ENCODE results near the gene TSR2. TPM values are rescaled to one million over a fixed set of nuclear protein-coding genes. Genes with fewer than 3 reads are reported as not detected.

The TSR2 gene
- total and polyA plus RNA-seq, 2 donors (not counting 3 experiments of a cell fraction or from before 2014, with no cell fraction given) = 12.4 to 22.8 TPM

DNA sequence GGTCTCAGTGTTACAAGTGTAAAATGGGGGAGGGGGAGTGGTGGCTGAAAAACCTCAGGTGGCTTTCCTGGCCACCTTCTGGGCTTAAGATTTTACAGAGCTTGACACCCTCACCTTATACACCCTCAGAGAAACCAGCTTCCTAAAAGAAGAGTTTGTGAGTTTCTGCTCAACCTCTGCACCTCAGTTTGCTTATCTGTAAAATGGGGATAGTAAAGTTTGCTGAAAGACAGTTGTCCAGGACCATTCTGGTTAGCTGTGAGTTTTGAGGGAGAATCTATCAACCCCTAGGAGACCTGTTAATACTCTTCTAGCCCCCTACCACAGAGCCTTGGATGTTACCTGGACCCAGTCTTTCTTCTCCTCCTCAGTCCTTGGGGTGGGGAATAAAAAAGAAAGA is 9.7 kb downstream of the TSR2 start:
- Histone ChIP-seq H4K20me1 (replicated peaks; ENCODE audit: control insufficient read depth, extremely low read depth, insufficient read depth, low read length) (no peaks in the 10 kb centered on the region), H3K4me2 (ENCODE audit: insufficient read depth, low read length) (no peak overlapping the region), H3K79me2 (ENCODE audit: control insufficient read depth, insufficient read depth, low read length) (no peaks in the 10 kb centered on the region), H3K36me3 (ENCODE audit: control insufficient read depth in 2 of 2, extremely low read depth in 1 of 2, insufficient read depth in 2 of 2, low read length in 2 of 2) (peaks cover 0 to 8% of the 10 kb centered on the region in 2 experiments), H3K27ac (ENCODE audit: insufficient read depth, low read depth, low read length) (no peak overlapping the region), H3K9me3 (replicated peaks; ENCODE audit: control insufficient read depth, insufficient read depth, low read length) (no peaks in the 10 kb centered on the region), H3K4me3 (replicated peaks in 1 of 3; ENCODE audit: insufficient read depth in 1 of 3, low read depth in 1 of 3, low read length in 3 of 3) (no peak overlapping the region), H3K27me3 (ENCODE audit: control insufficient read depth in 2 of 2, insufficient read depth in 2 of 2, low read length in 2 of 2) (no peaks in the 10 kb centered on the region), H2AFZ (ENCODE audit: low read depth, low read length) (no peak overlapping the region), H3K9me1 (replicated peaks; ENCODE audit: control insufficient read depth, extremely low read depth, insufficient read depth, low read length) (no peaks in the 10 kb centered on the region), H3K4me1 (ENCODE audit: control insufficient read depth, extremely low read depth, insufficient read depth, low read length) (no peaks in the 10 kb centered on the region), H3K9ac (replicated peaks; ENCODE audit: extremely low read depth, insufficient read depth, low read length) (no peak overlapping the region)
- dilution Hi-C loops (cut with MboI; ENCODE audit: extremely low pct_ligation_motif_present, low sequenced_read_pairs) = no loop called here
- POLR2A ChIA-PET = interaction anchor here (0.6 kb wide), 1 partner anchor 58 kb away, joined by 3 read pairs; no protein-coding TSS in a partner anchor
- intact Hi-C loops (cut with micrococcal nuclease) = loop anchor here (10.0 kb wide), 3 partner anchors 95 to 355 kb away; partner anchors contain the start of genes MAGED2 and WNK3
- no peak for TF ChIP-seq JUN (IDR thresholded peaks at IDR 0.05; ENCODE audit: borderline replicate concordance, insufficient read depth, insufficient read length, low read depth)
- TF ChIP-seq POLR2A (IDR thresholded peaks at IDR 0.05; ENCODE audit: low read depth, low read length) = no peak
- no peak for TF ChIP-seq EZH2 (IDR thresholded peaks at IDR 0.05; ENCODE audit: borderline replicate concordance, low read depth, low read length, severe bottlenecking)
- no peak for TF ChIP-seq GATA2 (IDR thresholded peaks at IDR 0.05; ENCODE audit: insufficient read depth, insufficient read length, low read depth, low read length)
- no peak for TF ChIP-seq MYC (IDR thresholded peaks at IDR 0.05; ENCODE audit: low read depth, low read length)
- TF ChIP-seq, protein P1, sequence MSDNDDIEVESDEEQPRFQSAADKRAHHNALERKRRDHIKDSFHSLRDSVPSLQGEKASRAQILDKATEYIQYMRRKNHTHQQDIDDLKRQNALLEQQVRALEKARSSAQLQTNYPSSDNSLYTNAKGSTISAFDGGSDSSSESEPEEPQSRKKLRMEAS (IDR thresholded peaks at IDR 0.05; ENCODE audit: insufficient read depth, insufficient read length) = no peak
- no peak for TF ChIP-seq CTCF (IDR thresholded peaks at IDR 0.05; ENCODE audit: extremely low read depth in 1 of 2, insufficient read depth in 1 of 2, low read depth in 1 of 2, low read length in 2 of 2)
- TF ChIP-seq POLR2AphosphoS5 (IDR thresholded peaks at IDR 0.05; ENCODE audit: insufficient read depth, low read depth, low read length) = no peak
- no peak for TF ChIP-seq FOS (IDR thresholded peaks at IDR 0.05; ENCODE audit: borderline replicate concordance, insufficient read depth, low read length)
- CTCF ChIA-PET = no interaction called here
- BruUV-seq (replicated peaks) = no TSS peak
- no peak for FAIRE-seq
- DNase-seq (ENCODE audit: low read depth, low spot score) = no peak

All from endothelial cell of umbilical vein (primary cell).